Measurements from ENCODE around the gene RASGEF1C.
A peak's percentile ranks its signal among the peaks of the same experiment; 100 is the strongest.
"Not testable (repeated sequence)": the region's sequence is repeated elsewhere in the genome, so short reads cannot be mapped to it uniquely, and the experiment has no call there.

Gene RASGEF1C

GRCh38 chr5:180098991-180099732 is 109.8 kb downstream of the RASGEF1C start:
- DNase-seq = no peak

- no peak for DNase-seq
Measured at GRCh38 chr5:180098526-180098925, 110.5 kb downstream of the RASGEF1C start.

GRCh38 chr5:180097926-180098325 is 111.1 kb downstream of the RASGEF1C start:
- no peak for DNase-seq

- no peak for DNase-seq
Measured at GRCh38 chr5:180097163-180097894, 111.7 kb downstream of the RASGEF1C start.

GRCh38 chr5:180096616-180097015 is 112.4 kb downstream of the RASGEF1C start:
- no peak for DNase-seq

- DNase-seq = no peak
Measured at GRCh38 chr5:180095545-180095944, 113.5 kb downstream of the RASGEF1C start.

- DNase-seq = no peak
Measured at GRCh38 chr5:180093651-180094382, 115.2 kb downstream of the RASGEF1C start.

- no peak for DNase-seq
Measured at GRCh38 chr5:180093241-180093640, 115.8 kb downstream of the RASGEF1C start.

- DNase-seq = no peak
Measured at GRCh38 chr5:180090769-180091546, 118.1 kb downstream of the RASGEF1C start.

- peak; percentile 57 to 77 (median 70) for DNase-seq
Measured at GRCh38 chr5:180090098-180090768, 118.8 kb downstream of the RASGEF1C start.

GRCh38 chr5:180089628-180090027 is 119.4 kb downstream of the RASGEF1C start:
- not testable (repeated sequence) for DNase-seq

GRCh38 chr5:180088561-180088960 is 120.5 kb downstream of the RASGEF1C start:
- DNase-seq = no peak

GRCh38 chr5:180086816-180087399 is 122.1 kb downstream of the RASGEF1C start:
- DNase-seq = no peak

GRCh38 chr5:180085837-180086236 is 123.2 kb downstream of the RASGEF1C start:
- peak in 1 of 5 donors; percentile 15 for DNase-seq

GRCh38 chr5:180084638-180085561 is 124.1 kb downstream of the RASGEF1C start:
- DNase-seq = no peak

- no peak for DNase-seq
Measured at GRCh38 chr5:180083529-180084060, 125.4 kb downstream of the RASGEF1C start.

GRCh38 chr5:180082633-180083420 is 126.2 kb downstream of the RASGEF1C start:
- DNase-seq = no peak

- no peak for DNase-seq
Measured at GRCh38 chr5:180081481-180081880, 127.5 kb downstream of the RASGEF1C start.

All from T-helper 1 cell (primary cell).